Glutamatergic neuron (in vitro differentiated cells): ENCODE measurements around the gene KIF26B. TPM values are rescaled to one million over a fixed set of nuclear protein-coding genes. Genes with fewer than 3 reads are reported as not detected.

ENCODE experiments used
- DNase-seq: peaks from one replicate; pipeline ENCODE4 v3.0.0; 2022
- H3K27ac Mint-ChIP-seq: one replicate; pipeline ENCODE4 v1.8.0; 2020; ENCODE audit warnings: mild to moderate bottlenecking, mixed read lengths, inconsistent platforms; ENCODE audit not compliant: unreplicated experiment
- H3K27me3 Mint-ChIP-seq: one replicate; pipeline ENCODE4 v1.8.0; 2020; ENCODE audit warnings: mild to moderate bottlenecking, moderate library complexity, mixed read lengths, inconsistent platforms; ENCODE audit not compliant: unreplicated experiment
- H3K36me3 Mint-ChIP-seq: one replicate; pipeline ENCODE4 v1.8.0; 2020; ENCODE audit warnings: mild to moderate bottlenecking, mixed read lengths, inconsistent platforms; ENCODE audit not compliant: unreplicated experiment
- H3K4me1 Mint-ChIP-seq: one replicate; pipeline ENCODE4 v1.8.0; 2020; ENCODE audit warnings: mild to moderate bottlenecking, low read depth, mixed read lengths, inconsistent platforms; ENCODE audit not compliant: unreplicated experiment
- H3K4me3 Mint-ChIP-seq: one replicate; pipeline ENCODE4 v1.8.0; 2020; ENCODE audit warnings: mild to moderate bottlenecking, mixed read lengths, inconsistent platforms; ENCODE audit not compliant: unreplicated experiment
- H3K9me3 Mint-ChIP-seq: one replicate; pipeline ENCODE4 v1.8.0; 2020; ENCODE audit warnings: mild to moderate bottlenecking, moderate library complexity, mixed read lengths, inconsistent platforms; ENCODE audit not compliant: unreplicated experiment
- CTCF ChIP-seq: fragments of 200-600 bp; sonication (generic); IDR thresholded peaks from one replicate; pipeline ENCODE4 v1.5.0; 2021; ENCODE audit not compliant: partially characterized antibody, unreplicated experiment
- total RNA-seq: library from RNA; stranded (reverse); fragmentation: NEBNext Ultra II Directional; extraction: Animal tissue kit (Norgen Biotek cat#: 25700); gene quantifications from one replicate; pipeline ENCODE4 v1.2.1, GENCODE V29; 2021; ENCODE audit not compliant: unreplicated experiment

Gene KIF26B
- total RNA-seq, 1 donor from 2014 or later: 2.4 TPM

GRCh38 chr1:245544236-245544635, 389.5 kb downstream of the KIF26B start:
- H3K36me3 Mint-ChIP-seq: no peaks in the 10 kb centered on the region
- DNase-seq: no peak
- no peak overlapping the region for H3K4me3 Mint-ChIP-seq
- H3K9me3 Mint-ChIP-seq: peaks cover 2% of the 10 kb centered on the region
- H3K27ac Mint-ChIP-seq: no peak overlapping the region
- no peaks in the 10 kb centered on the region for H3K4me1 Mint-ChIP-seq
- TF ChIP-seq CTCF: no peak
- no peaks in the 10 kb centered on the region for H3K27me3 Mint-ChIP-seq

- no peak for TF ChIP-seq CTCF
- Mint-ChIP-seq H3K9me3 (peaks cover 2% of the 10 kb centered on the region), H3K27ac (no peak overlapping the region), H3K36me3 (no peaks in the 10 kb centered on the region), H3K4me3 (no peak overlapping the region), H3K4me1 (no peaks in the 10 kb centered on the region), H3K27me3 (no peaks in the 10 kb centered on the region)
- DNase-seq: no peak
Observed at GRCh38 chr1:245546875-245547274, 392.1 kb downstream of the KIF26B start.

GRCh38 chr1:245549996-245550719, 395.4 kb downstream of the KIF26B start:
- Mint-ChIP-seq H3K4me1 (no peaks in the 10 kb centered on the region), H3K27ac (no peak overlapping the region), H3K36me3 (no peaks in the 10 kb centered on the region), H3K9me3 (no peaks in the 10 kb centered on the region), H3K27me3 (peaks cover 3% of the 10 kb centered on the region), H3K4me3 (no peak overlapping the region)
- TF ChIP-seq CTCF: no peak
- DNase-seq: no peak

GRCh38 chr1:245550720-245551043, 395.9 kb downstream of the KIF26B start:
- Mint-ChIP-seq H3K27ac (no peak overlapping the region), H3K36me3 (no peaks in the 10 kb centered on the region)

More at GRCh38 chr1:245550720-245551043, 395.9 kb downstream of the KIF26B start:
- H3K4me1 Mint-ChIP-seq: no peaks in the 10 kb centered on the region
- TF ChIP-seq CTCF: no peak
- H3K27me3 Mint-ChIP-seq: peaks cover 3% of the 10 kb centered on the region
- H3K4me3 Mint-ChIP-seq: no peak overlapping the region
- no peak for DNase-seq
- no peaks in the 10 kb centered on the region for H3K9me3 Mint-ChIP-seq
